ENCODE measurements around the gene WDR62. TPM values are rescaled to one million over a fixed set of nuclear protein-coding genes. Genes with fewer than 3 reads are reported as not detected.

Gene WDR62
- polyA plus RNA-seq, 1 donor (not counting 4 experiments of a cell fraction or from before 2014, with no cell fraction given), result 2.3 TPM

GRCh38 chr19:36099166-36099785, 44.6 kb downstream of the WDR62 start:
- DNase-seq (ENCODE audit: low read depth, low spot score), result no peak
- H3K36me3 ChIP-seq (ENCODE audit: control insufficient read depth in 2 of 2, extremely low read depth in 1 of 2, insufficient read depth in 2 of 2, low read length in 2 of 2), result peaks cover 1 to 11% of the 10 kb centered on the region in 2 experiments
- H3K9me3 ChIP-seq (ENCODE audit: control insufficient read depth, low read depth, low read length), result no peaks in the 10 kb centered on the region
- H3K9ac ChIP-seq (ENCODE audit: control insufficient read depth, extremely low read depth, insufficient read depth, low read length), result no peak overlapping the region
- H3K4me2 ChIP-seq (ENCODE audit: control insufficient read depth, extremely low read depth, insufficient read depth, low read depth, low read length), result no peak overlapping the region
- peaks cover 19% of the 10 kb centered on the region for H3K4me1 ChIP-seq (ENCODE audit: control insufficient read depth, extremely low read depth, insufficient read depth, low read length)
- H3K79me2 ChIP-seq (ENCODE audit: control insufficient read depth, insufficient read depth, low read length), result no peaks in the 10 kb centered on the region
- dilution Hi-C loops (cut with MboI; ENCODE audit: extremely low pct_ligation_motif_present, low sequenced_read_pairs), result no loop called here
- FAIRE-seq, result no peak
- no peak overlapping the region for H2AFZ ChIP-seq (ENCODE audit: control insufficient read depth, low read length)
- H4K20me1 ChIP-seq (ENCODE audit: control insufficient read depth, extremely low read depth, insufficient read depth, low read length), result no peaks in the 10 kb centered on the region
- no peaks in the 10 kb centered on the region for H3K9me1 ChIP-seq (ENCODE audit: control insufficient read depth, extremely low read depth, insufficient read depth, low read length)
- H3K27me3 ChIP-seq (ENCODE audit: control insufficient read depth, extremely low read depth, insufficient read depth, low read length), result no peaks in the 10 kb centered on the region
- H3K4me3 ChIP-seq (ENCODE audit: control insufficient read depth in 2 of 3, extremely low read depth in 1 of 3, insufficient read depth in 2 of 3, low read depth in 1 of 3, low read length in 3 of 3), result no peak overlapping the region
- no peak overlapping the region for H3K27ac ChIP-seq (ENCODE audit: control insufficient read depth, insufficient read depth, low read length)
- no peak for TF ChIP-seq EZH2 (IDR thresholded peaks at IDR 0.05; ENCODE audit: low read length)
- TF ChIP-seq CTCF (optimal IDR thresholded peaks at IDR 0.05 in 1 of 3, IDR thresholded peaks at IDR 0.05 in 1 of 3, conservative IDR thresholded peaks at IDR 0.05 in 1 of 3; ENCODE audit: extremely low read depth in 1 of 3, insufficient read depth in 2 of 3, low read length in 3 of 3), result no peak

GRCh38 chr19:36100476-36100875, 45.8 kb downstream of the WDR62 start:
- FAIRE-seq (no peak), DNase-seq (ENCODE audit: low read depth, low spot score) (no peak)
- H2AFZ ChIP-seq (ENCODE audit: control insufficient read depth, low read length), result no peak overlapping the region
- no peak overlapping the region for H3K9ac ChIP-seq (ENCODE audit: control insufficient read depth, extremely low read depth, insufficient read depth, low read length)
- dilution Hi-C loops (cut with MboI; ENCODE audit: extremely low pct_ligation_motif_present, low sequenced_read_pairs), result no loop called here
- no peak overlapping the region for H3K27ac ChIP-seq (ENCODE audit: control insufficient read depth, insufficient read depth, low read length)
- H3K36me3 ChIP-seq (ENCODE audit: control insufficient read depth in 2 of 2, extremely low read depth in 1 of 2, insufficient read depth in 2 of 2, low read length in 2 of 2), result peaks cover 1 to 21% of the 10 kb centered on the region in 2 experiments
- H3K27me3 ChIP-seq (ENCODE audit: control insufficient read depth, extremely low read depth, insufficient read depth, low read length), result no peaks in the 10 kb centered on the region
- H3K9me1 ChIP-seq (ENCODE audit: control insufficient read depth, extremely low read depth, insufficient read depth, low read length), result no peaks in the 10 kb centered on the region
- no peak overlapping the region for H3K4me2 ChIP-seq (ENCODE audit: control insufficient read depth, extremely low read depth, insufficient read depth, low read depth, low read length)
- H4K20me1 ChIP-seq (ENCODE audit: control insufficient read depth, extremely low read depth, insufficient read depth, low read length), result no peaks in the 10 kb centered on the region
- H3K4me3 ChIP-seq (ENCODE audit: control insufficient read depth in 2 of 3, extremely low read depth in 1 of 3, insufficient read depth in 2 of 3, low read depth in 1 of 3, low read length in 3 of 3), result no peak overlapping the region
- peaks cover 23% of the 10 kb centered on the region for H3K4me1 ChIP-seq (ENCODE audit: control insufficient read depth, extremely low read depth, insufficient read depth, low read length)
- no peaks in the 10 kb centered on the region for H3K79me2 ChIP-seq (ENCODE audit: control insufficient read depth, insufficient read depth, low read length)
- no peaks in the 10 kb centered on the region for H3K9me3 ChIP-seq (ENCODE audit: control insufficient read depth, low read depth, low read length)
- TF ChIP-seq EZH2 (IDR thresholded peaks at IDR 0.05; ENCODE audit: low read length) (no peak), CTCF (optimal IDR thresholded peaks at IDR 0.05 in 1 of 3, IDR thresholded peaks at IDR 0.05 in 1 of 3, conservative IDR thresholded peaks at IDR 0.05 in 1 of 3; ENCODE audit: extremely low read depth in 1 of 3, insufficient read depth in 2 of 3, low read length in 3 of 3) (no peak)
